Measurements from ENCODE around the gene CLTCL1. TPM values are rescaled to one million over a fixed set of nuclear protein-coding genes. Genes with fewer than 3 reads are reported as not detected.
A peak's percentile ranks its signal among the peaks of the same experiment; 100 is the strongest.

The CLTCL1 gene
- total RNA-seq, 1 donor from 2014 or later = 13.7 TPM

- DNase-seq (ENCODE audit: low read depth) (no peak), FAIRE-seq (no peak)
- Histone ChIP-seq H3K36me3 (ENCODE audit: control insufficient read depth, insufficient read depth, low read length) (no peaks in the 10 kb centered on the region), H3K27me3 (ENCODE audit: control insufficient read depth, insufficient read depth, low read length) (peaks cover 46% of the 10 kb centered on the region), H3K4me3 (ENCODE audit: low read depth, low read length) (peak overlapping the region; percentile 14)
- TF ChIP-seq CTCF (IDR thresholded peaks at IDR 0.05; ENCODE audit: insufficient read depth, low read length, severe bottlenecking) = no peak
These were observed 142.3 kb downstream of the CLTCL1 start for GRCh38 chr22:19149047-19149883.

- peaks cover 44% of the 10 kb centered on the region for H3K27me3 ChIP-seq (ENCODE audit: control insufficient read depth, insufficient read depth, low read length)
- no peak for TF ChIP-seq CTCF (IDR thresholded peaks at IDR 0.05; ENCODE audit: insufficient read depth, low read length, severe bottlenecking)
- FAIRE-seq = no peak
These were observed 143.0 kb downstream of the CLTCL1 start for GRCh38 chr22:19148417-19149046.

GRCh38 chr22:19147195-19147780, 144.2 kb downstream of the CLTCL1 start:
- FAIRE-seq (no peak), DNase-seq (ENCODE audit: low read depth) (no peak)
- H3K36me3 ChIP-seq (ENCODE audit: control insufficient read depth, insufficient read depth, low read length) = peaks cover 4% of the 10 kb centered on the region
- TF ChIP-seq CTCF (IDR thresholded peaks at IDR 0.05; ENCODE audit: insufficient read depth, low read length, severe bottlenecking) = no peak
- H3K4me3 ChIP-seq (ENCODE audit: low read depth, low read length) = no peak overlapping the region
- peaks cover 41% of the 10 kb centered on the region for H3K27me3 ChIP-seq (ENCODE audit: control insufficient read depth, insufficient read depth, low read length)

More at GRCh38 chr22:19148417-19149046, 143.0 kb downstream of the CLTCL1 start:
- DNase-seq (ENCODE audit: low read depth) = no peak
- Histone ChIP-seq H3K36me3 (ENCODE audit: control insufficient read depth, insufficient read depth, low read length) (no peaks in the 10 kb centered on the region), H3K4me3 (ENCODE audit: low read depth, low read length) (no peak overlapping the region)

GRCh38 chr22:19146215-19146968, 145.1 kb downstream of the CLTCL1 start:
- H3K27me3 ChIP-seq (ENCODE audit: control insufficient read depth, insufficient read depth, low read length) = peaks cover 35% of the 10 kb centered on the region
- peaks cover 6% of the 10 kb centered on the region for H3K36me3 ChIP-seq (ENCODE audit: control insufficient read depth, insufficient read depth, low read length)
- no peak for DNase-seq (ENCODE audit: low read depth)
- TF ChIP-seq CTCF (IDR thresholded peaks at IDR 0.05; ENCODE audit: insufficient read depth, low read length, severe bottlenecking) = no peak
- FAIRE-seq = no peak
- H3K4me3 ChIP-seq (ENCODE audit: low read depth, low read length) = no peak overlapping the region

- FAIRE-seq (no peak), DNase-seq (ENCODE audit: low read depth) (peak; percentile 11)
- H3K4me3 ChIP-seq (ENCODE audit: low read depth, low read length) = peak overlapping the region; percentile 77
- peaks cover 20% of the 10 kb centered on the region for H3K27me3 ChIP-seq (ENCODE audit: control insufficient read depth, insufficient read depth, low read length)
- H3K36me3 ChIP-seq (ENCODE audit: control insufficient read depth, insufficient read depth, low read length) = peaks cover 22% of the 10 kb centered on the region
- TF ChIP-seq CTCF (IDR thresholded peaks at IDR 0.05; ENCODE audit: insufficient read depth, low read length, severe bottlenecking) = no peak
These were observed 147.5 kb downstream of the CLTCL1 start for GRCh38 chr22:19143967-19144400.
